Panc1 (cell line): Measurements from ENCODE around the gene ZNF652.
A peak's percentile ranks its signal among the peaks of the same experiment; 100 is the strongest.

Source experiments
- SIN3A ChIP-seq: IDR thresholded peaks from 2 replicates; pipeline ENCODE4 v1.6.1; 2012; ENCODE audit warnings: low read depth, mild to moderate bottlenecking, low read length, moderate library complexity, borderline replicate concordance; ENCODE audit not compliant: insufficient read depth
- TF ChIP-seq, protein P1 (sequence below): fragments of 450-650 bp; IDR thresholded peaks from 2 replicates; pipeline ENCODE4 v1.5.1; 2017; ENCODE audit warnings: mild to moderate bottlenecking

DNA sequence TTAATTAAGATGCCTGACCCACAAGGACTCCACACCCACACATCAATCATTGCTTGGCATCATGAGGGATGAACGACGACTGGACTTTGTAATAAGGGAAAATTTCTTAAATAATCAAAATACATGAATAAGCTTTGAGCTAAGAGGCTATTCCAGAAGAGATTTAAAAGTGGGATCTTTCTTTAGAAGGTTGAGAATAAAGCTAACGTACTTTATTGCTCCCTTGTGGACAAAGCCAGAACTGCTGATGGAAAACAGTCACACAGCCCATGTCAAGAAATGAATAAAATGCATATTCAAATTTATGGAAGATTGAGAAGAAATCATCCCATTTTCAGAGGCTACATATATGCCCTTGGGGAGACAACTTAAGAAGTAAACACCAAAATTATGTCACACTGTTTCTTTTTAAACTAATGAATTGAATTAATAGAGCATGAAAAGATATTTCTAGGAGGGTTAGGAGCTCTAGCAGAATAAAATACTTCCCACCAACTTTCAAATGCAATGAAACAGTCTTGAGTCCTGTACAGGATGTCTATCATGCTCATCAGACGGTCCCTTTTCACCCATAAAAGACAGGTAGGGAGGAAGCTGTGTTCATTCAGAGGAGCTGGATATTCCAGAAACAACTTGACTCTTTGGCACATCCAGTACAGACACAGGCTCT is 71.2 kb downstream of the ZNF652 start:
- TF ChIP-seq, protein P1, sequence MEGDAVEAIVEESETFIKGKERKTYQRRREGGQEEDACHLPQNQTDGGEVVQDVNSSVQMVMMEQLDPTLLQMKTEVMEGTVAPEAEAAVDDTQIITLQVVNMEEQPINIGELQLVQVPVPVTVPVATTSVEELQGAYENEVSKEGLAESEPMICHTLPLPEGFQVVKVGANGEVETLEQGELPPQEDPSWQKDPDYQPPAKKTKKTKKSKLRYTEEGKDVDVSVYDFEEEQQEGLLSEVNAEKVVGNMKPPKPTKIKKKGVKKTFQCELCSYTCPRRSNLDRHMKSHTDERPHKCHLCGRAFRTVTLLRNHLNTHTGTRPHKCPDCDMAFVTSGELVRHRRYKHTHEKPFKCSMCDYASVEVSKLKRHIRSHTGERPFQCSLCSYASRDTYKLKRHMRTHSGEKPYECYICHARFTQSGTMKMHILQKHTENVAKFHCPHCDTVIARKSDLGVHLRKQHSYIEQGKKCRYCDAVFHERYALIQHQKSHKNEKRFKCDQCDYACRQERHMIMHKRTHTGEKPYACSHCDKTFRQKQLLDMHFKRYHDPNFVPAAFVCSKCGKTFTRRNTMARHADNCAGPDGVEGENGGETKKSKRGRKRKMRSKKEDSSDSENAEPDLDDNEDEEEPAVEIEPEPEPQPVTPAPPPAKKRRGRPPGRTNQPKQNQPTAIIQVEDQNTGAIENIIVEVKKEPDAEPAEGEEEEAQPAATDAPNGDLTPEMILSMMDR: peak; percentile 77
- no peak for TF ChIP-seq SIN3A
